Right forelimb (tissue), 1 donor: ENCODE results near the gene ZXDC.

Experiments used
- DNase-seq: peaks from one replicate; pipeline ENCODE4 v3.0.0-alpha.2; 2018

Gene ZXDC

GRCh38 chr3:126488185-126488584, 12.5 kb upstream of the ZXDC start:
- no peak for DNase-seq

DNA sequence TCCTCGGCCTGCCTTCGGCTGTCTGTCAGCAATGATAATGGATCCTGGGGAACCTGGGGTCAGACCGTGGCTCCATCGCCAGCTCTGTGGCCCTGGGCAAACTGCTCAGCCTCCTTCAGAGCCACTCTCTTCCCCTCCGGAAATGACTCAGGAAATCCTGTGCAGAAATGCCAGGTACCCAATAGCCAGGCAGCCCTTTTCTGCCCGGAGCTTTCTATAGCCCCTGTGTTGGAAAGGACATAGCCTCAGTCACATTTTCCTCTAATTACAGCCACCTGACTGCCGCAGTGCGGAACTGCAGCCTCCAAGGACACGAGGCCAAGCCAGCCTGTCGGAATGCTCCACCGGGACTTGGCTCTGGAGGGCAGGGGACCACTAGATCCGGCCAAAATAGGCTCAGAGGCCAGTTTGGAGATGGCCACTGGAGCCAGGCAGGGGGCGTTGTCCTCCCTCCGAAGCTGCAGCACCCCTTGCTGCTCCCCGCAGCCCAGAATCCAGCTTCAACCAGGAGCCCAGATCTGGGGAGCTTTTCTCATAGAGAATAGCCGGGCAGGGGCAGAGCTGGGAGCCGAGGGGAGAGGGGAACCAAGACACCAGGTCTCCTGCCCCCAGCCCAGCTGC, 11.6 kb upstream of the ZXDC start:
- DNase-seq: no peak

DNA sequence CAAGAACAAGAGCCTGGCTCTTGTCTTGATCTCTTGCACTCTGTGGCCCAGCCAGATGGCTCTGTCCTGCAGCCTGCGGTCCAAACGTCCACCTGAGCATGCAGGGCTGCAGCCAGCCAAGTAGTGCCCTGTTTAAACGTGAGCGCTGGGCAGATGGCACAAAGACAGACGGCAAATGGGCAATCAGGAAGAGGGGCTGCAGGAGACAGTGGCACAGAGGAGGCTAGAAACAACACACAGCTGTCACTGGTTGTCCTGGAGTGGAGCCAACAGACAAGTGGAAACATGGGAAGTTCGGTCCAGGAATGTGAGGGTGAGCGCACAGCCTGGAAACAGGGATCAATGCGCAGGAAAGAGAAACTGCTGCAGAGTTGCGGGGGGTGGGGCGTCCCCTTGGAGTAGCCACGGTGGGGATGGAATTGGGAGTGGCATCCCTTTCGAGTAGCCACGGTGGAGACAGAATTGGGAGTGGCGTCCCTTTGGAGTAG, 10.7 kb upstream of the ZXDC start:
- no peak for DNase-seq

GRCh38 chr3:126485956-126486355, 10.3 kb upstream of the ZXDC start:
- DNase-seq: no peak

DNA sequence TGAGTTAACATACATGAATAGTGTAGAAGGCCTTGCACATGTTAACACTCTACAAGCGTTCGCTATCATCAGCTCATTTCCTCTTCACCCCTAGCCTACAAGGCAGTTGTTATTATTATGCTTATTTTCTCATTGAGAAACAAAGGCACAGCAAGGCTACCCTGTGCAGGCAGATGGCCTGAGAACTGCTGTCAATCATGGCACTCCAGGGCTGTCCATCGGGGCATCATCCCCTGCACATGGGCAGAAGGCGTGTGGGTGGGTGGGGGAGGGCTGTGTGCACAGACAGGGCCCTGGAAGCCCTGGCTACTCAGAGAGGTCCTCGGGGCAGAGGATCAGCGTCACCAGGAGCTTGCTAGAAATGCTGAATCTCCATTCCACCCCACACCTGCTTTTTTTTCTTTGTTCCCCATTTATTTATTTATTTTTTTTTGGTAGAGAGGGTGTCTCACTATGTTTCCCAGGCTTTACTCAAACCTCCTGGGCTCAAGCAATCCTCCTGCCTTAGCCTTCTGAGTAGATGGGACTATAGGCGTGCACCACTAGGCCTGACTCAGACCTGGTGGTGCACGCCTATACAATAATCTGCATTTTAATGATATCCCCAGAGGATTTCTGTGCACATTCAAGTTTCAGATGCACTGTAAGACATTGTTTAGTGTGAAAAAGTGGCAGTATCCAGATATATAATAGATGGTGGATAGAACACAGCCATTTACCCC, 9.6 kb upstream of the ZXDC start:
- DNase-seq: no peak

DNA sequence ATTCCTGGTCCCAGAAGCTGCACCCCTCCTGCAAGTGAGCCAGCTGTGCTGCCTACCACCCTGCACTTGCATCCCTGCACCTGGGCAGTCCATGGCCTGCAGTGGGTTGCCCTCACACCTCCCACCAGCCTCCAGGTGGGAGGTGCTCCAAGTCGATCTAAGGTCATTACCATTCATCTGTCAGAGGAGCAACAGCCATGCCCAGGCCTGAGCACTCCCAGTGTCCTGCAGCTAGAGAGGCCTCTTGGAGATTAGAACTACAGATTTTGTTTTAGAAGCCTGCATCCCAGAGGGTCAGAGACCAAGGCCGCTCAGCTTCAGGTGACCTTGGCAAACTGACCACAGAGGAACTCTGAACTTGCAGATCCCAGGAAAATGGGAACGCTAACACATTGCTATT, 9.0 kb upstream of the ZXDC start:
- no peak for DNase-seq

DNA sequence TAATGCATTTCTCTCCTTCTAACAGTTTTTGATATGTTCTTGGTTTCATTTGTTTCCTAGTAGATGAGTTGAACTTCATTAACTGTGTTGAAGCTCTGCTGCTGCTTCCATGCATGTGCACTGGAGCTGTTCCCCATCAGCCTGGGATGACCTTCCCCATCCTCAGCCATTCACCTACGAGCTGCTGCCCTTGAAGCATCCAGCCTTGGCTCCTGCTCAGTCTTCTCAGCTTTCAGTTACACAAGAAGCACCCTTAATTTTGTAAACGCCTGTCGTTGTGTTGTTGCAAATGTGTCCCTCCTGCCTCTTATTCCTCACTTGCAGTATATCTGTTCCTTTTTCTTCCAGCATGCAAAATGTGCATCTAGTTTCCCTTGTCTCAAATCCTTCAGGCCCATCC, 8.5 kb upstream of the ZXDC start:
- no peak for DNase-seq

DNA sequence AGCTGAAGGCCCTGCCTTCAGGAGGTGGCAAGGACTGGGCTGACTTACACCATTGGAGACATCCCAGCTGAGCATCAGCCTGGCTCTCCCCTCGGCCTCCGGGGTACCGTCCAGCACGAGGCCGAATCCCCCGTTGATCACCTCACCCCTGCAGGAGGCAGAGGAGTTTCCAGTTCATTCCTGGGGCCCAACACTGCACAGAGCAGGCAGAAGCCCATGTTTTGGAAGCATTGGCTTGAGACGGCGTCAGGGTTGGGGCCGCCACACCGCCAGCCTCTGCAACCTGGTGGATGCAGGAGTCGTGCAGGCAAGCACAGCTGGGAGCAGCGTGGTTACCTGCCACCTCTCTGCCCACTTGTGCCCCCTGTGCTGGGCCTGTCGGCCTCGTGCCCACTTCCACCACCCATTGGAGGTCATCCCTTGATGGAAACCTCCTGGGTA, 7.7 kb upstream of the ZXDC start:
- no peak for DNase-seq

DNA sequence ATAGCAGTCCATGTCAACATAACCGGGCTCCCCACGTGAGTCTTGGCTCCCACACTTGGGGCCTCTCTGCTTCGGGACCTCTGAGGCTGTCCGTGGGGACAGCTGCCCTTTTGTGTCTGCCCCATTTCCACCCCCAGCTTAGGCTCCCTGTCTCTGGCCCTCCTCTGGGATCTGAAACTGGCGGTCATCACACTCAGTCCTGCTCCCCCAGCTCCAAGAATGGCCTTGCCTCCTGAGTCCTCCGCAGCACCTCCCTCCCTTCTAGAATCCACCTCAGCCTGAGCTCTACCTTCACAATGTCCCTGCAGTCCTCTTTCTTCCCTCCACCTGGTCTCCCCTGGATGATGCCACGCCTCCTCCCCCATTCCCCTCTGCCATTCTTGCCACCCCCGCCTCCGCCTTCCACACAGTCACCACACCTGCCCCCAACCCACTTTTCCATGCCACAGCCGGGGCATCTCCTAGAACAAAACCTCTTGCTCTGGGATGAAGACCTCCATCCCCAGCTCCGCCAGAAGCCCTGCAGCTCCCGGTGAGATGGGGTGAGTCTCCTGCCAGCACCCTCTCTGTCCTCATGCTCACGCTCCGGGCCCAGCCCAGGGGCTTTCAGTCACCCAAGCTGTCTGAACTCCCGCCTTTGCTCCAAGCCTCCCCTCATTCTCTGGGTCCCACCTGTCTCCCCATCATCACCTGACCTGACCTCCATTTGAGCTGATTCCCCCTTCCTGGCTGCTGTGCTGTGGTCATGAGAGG, 7.0 kb upstream of the ZXDC start:
- no peak for DNase-seq

GRCh38 chr3:126481808-126482502, 6.3 kb upstream of the ZXDC start:
- no peak for DNase-seq

GRCh38 chr3:126480861-126481260, 5.2 kb upstream of the ZXDC start:
- peak; percentile 75 for DNase-seq

DNA sequence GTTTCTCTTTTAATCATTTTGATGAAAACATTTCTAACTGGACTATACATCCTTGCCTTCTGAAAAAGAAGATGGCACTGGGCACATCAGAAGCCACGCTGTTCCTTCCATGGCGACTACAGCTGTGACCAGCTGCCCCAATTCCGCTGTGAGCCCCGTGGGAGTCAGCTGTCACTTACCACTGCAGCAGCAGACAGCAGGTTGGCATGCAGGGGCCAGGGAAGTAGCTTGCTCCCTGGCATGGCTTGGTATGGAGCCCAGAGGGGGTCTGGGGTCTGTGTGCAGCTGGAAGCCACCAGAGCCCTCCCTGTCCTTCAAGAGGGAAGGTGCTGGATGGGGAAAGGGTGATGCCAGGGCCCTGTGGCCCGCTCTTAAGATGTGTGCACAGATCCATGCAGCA, 4.5 kb upstream of the ZXDC start:
- no peak for DNase-seq

GRCh38 chr3:126479642-126480041, 4.0 kb upstream of the ZXDC start:
- no peak for DNase-seq

- no peak for DNase-seq
Measured at GRCh38 chr3:126478581-126479310, 3.1 kb upstream of the ZXDC start.

- no peak for DNase-seq
Measured at GRCh38 chr3:126477061-126477380, 1.3 kb upstream of the ZXDC start.

DNA sequence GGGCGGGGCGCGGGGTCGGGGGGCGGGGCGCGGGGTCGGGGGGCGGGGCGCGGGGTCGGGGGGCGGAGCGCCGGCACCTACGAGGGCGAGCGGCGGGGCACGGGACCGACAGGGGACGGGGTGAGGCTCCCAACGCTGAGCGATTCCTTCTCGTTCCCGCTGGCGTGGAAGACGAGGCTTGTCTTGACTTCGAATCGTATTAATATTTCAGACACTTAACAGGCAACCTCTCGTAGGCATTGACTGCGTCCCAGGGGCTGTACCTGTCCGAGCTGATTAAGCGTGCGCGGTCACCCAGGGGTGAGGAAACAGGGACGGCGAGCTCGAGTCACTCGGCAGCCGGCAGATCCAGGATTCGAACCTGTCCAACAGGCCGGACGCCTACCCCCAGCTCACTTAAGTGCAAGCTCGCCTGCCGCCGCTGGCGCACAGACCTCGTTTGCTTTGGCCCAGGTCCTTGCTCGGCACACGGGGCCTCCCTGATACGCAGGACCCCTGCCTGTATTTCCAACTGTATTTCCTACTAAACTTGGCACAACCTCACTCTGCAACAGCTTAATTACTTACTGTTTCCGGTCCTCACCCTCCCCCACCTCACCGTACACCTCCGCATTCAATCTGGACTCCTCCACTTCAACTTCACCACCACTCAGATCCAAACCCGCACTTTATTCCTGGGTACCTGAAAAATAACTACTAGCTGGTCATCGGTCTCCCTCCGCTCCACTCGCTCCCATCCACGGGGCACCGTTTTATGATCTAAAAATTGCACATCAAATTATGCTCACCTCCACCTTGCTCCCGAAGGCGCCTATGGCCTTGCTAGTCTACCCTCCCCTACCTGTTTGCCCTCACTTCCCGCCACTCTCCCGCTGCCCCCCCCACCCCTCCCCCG, 722 bp upstream of the ZXDC start:
- DNase-seq: peak; percentile 73

GRCh38 chr3:126474498-126475412, 936 bp downstream of the ZXDC start:
- peak; percentile 67 for DNase-seq

GRCh38 chr3:126473292-126474168, 2.2 kb downstream of the ZXDC start:
- no peak for DNase-seq

- DNase-seq: no peak
Measured at GRCh38 chr3:126472277-126473006, 3.2 kb downstream of the ZXDC start.
